ENCODE results near the gene ZGPAT. TPM values are rescaled to one million over a fixed set of nuclear protein-coding genes. Genes with fewer than 3 reads are reported as not detected.

ZGPAT gene
- total and polyA plus RNA-seq, 2 of the 4 experiments (the other 2 are of a cell fraction), result 13.4 to 20.2 TPM

DNA sequence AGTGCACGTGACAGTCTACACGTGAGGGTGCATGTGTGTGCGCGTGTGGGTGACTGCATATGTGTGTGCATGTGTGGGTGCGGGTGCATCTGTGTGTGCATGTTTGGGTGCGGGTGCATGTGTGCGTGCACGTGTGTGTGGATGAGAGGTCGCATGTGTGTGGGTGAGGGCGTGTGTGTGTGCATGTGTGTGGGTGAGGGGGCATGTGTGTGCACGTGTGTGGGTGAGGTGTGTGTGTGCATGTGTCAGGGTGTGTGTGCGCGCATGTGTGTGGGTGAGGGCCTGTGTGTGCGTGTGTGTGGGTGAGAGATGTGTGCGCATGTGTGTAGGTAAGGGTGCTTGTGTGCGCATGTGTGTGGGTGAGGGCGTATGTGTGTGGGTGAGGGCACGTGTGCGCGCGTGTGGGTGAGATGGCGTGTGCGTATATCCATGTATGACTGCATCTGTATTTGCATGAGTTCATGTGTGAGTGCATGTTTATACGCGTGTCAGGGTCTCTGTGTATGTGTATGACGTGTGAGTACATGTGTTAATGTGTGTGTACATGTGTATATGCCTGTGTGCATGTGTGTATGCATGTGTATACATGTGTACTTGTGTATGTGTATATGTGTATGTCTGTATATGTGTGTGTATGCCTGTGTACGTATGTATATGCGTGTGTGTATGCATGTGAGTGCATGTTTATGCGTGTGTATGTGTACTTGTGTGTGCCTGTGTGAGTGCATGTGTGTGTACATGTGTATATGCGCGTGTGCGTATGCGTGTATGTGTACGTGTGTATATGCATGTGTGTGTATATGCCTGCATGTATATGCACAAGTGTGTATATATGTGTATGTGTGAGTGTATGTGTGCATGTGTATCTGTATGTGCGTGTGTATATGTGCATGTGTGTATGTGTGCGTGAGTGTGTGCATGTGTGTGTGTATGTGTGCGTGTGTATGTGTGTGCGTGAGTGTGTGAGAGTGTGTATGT, 24.6 kb downstream of the ZGPAT start (continued):
- TF ChIP-seq USF2 (IDR thresholded peaks at IDR 0.05; ENCODE audit: low read depth, low read length) (no peak), FOS (IDR thresholded peaks at IDR 0.05; ENCODE audit: low read depth, low read length) (no peak)

DNA sequence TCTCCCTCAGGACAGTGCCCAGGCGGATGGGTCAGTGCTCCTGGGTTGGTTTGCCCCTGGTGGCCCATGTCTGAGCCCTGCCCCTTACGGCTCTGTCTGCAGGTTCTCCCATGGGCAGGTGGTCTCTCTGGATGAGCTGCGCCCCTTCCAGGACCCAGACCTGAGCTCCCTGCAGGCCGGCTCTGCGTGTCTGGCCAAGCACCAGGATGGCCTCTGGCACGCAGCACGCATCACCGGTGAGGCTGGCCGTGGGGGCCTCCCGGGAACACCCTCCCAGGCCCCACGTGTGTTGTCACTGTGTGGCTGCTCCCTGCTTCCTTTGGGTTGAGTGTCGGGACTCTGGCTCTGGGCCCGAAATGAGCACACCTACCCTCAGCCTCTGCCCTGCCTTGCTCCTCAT, 25.3 kb downstream of the ZGPAT start:
- Histone ChIP-seq H4K8ac (ENCODE audit: low read depth in 2 of 2, low read length in 2 of 2) (no peak overlapping the region), H3K36me3 (ENCODE audit: control insufficient read depth, insufficient read depth, low read length) (peaks cover 39% of the 10 kb centered on the region), H3K27me3 (ENCODE audit: control insufficient read depth, insufficient read depth, low read length) (no peaks in the 10 kb centered on the region), H2BK5ac (ENCODE audit: low read depth, low read length, poor library complexity, severe bottlenecking) (no peak overlapping the region), H3K79me1 (ENCODE audit: low read depth in 1 of 2, low read length in 2 of 2) (peaks cover 21 to 60% of the 10 kb centered on the region in 2 experiments), H3K9me1 (ENCODE audit: insufficient read depth, low read length) (peaks cover 19% of the 10 kb centered on the region), H2BK120ac (ENCODE audit: low read depth, low read length) (no peak overlapping the region), H3K23ac (ENCODE audit: low read depth, low read length) (no peak overlapping the region), H3K4me2 (ENCODE audit: low read depth, low read length) (no peak overlapping the region), H3K9ac (ENCODE audit: low read depth, low read length) (no peak overlapping the region), H3K56ac (ENCODE audit: extremely low read depth, insufficient read depth, low read length) (no peak overlapping the region), H3K14ac (replicated peaks; ENCODE audit: low read depth, low read length) (no peak overlapping the region), H4K20me1 (ENCODE audit: insufficient read depth, low read length) (peaks cover 44% of the 10 kb centered on the region), H4K91ac (ENCODE audit: insufficient read depth, low read depth, low read length) (no peak overlapping the region), H3K18ac (ENCODE audit: low read depth, low read length) (no peak overlapping the region), H3K9me3 (ENCODE audit: control insufficient read depth, insufficient read depth, low read length) (no peaks in the 10 kb centered on the region), H3K27ac (ENCODE audit: insufficient read depth, low read length) (no peak overlapping the region), H2BK20ac (ENCODE audit: low read depth, low read length) (no peak overlapping the region), H4K5ac (ENCODE audit: low read depth, low read length) (no peak overlapping the region), H2AK5ac (ENCODE audit: low read depth, low read length) (no peak overlapping the region), H3K4me1 (ENCODE audit: control insufficient read depth, insufficient read depth, low read length) (peaks cover 2% of the 10 kb centered on the region; the same call in 1 of the 2 replicates), H3K4me3 (ENCODE audit: insufficient read depth, low read depth, low read length) (no peak overlapping the region), H3K4ac (ENCODE audit: low read depth, low read length) (no peak overlapping the region), H2BK15ac (ENCODE audit: low read depth, low read length) (no peak overlapping the region), H2AK9ac (replicated peaks; ENCODE audit: low read depth, low read length, poor library complexity) (no peak overlapping the region), H2AFZ (replicated peaks; ENCODE audit: low read length, poor library complexity) (no peak overlapping the region)
- ChIA-PET POLR2A (ENCODE audit: unreplicated experiment) (no interaction called here), CTCF (no interaction called here)
- ATAC-seq (ENCODE audit: low read depth) (no peak), DNase-seq (no peak)
- WGBS, 2 experiments (ENCODE audit: extremely low coverage in 2 of 2, insufficient read length in 1 of 2), result 97% methylated on average over 4 of the region's 13 CpGs; no CpG with 5 or more reads in 1 of the 2 experiments
- in situ Hi-C loops (cut with MboI; ENCODE audit: low sequenced_read_pairs), result no loop called here
- intact Hi-C loops (cut with micrococcal nuclease), result no loop called here
- no TSS peak for BruUV-seq (replicated peaks)
- TF ChIP-seq CTCF (conservative IDR thresholded peaks at IDR 0.05; ENCODE audit: low read depth, low read length) (no peak), CHD1 (IDR thresholded peaks at IDR 0.05; ENCODE audit: low read depth, low read length) (no peak), RCOR1 (IDR thresholded peaks at IDR 0.05; ENCODE audit: insufficient replicate concordance, low read length) (no peak), SMC3 (IDR thresholded peaks at IDR 0.05; ENCODE audit: low read depth, low read length) (no peak), USF2 (IDR thresholded peaks at IDR 0.05; ENCODE audit: low read depth, low read length) (no peak), CEBPB (IDR thresholded peaks at IDR 0.05; ENCODE audit: low read depth, low read length) (no peak)
- dilution Hi-C loops (cut with HindIII; ENCODE audit: low sequenced_read_pairs, unreplicated experiment), result no loop called here

Measured in IMR-90 (cell line).